ENCODE results near the gene FGF18. TPM values are rescaled to one million over a fixed set of nuclear protein-coding genes. Genes with fewer than 3 reads are reported as not detected.

FGF18 gene
- total and polyA plus RNA-seq, 2 of the 4 experiments (the other 2 are of a cell fraction) = 0.15 TPM; not detected in 1

DNA sequence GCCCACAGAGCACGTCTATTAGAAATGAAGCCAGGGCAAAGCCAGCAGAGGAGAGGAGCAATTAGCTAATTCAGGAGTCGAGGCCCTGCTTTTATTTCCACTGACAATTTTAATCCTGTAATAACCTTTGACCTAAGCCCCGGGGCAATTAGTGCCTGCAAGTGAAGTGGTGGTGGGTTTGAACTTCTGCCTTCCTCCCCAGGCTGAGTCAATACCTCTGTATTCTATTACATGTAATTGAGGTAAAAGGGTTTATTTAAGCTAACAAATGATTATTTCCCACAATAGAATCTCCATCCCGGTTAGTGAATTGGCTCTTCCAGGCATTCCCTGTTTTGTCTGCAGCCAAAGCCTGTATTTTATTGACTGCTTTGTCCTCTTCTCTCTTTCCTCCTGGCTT is 49.9 kb downstream of the FGF18 start:
- H3K18ac ChIP-seq (ENCODE audit: low read depth, low read length) = no peak overlapping the region
- H2BK120ac ChIP-seq (ENCODE audit: low read depth, low read length) = no peak overlapping the region
- no peak overlapping the region for H4K91ac ChIP-seq (ENCODE audit: insufficient read depth, low read depth, low read length)
- no peak overlapping the region for H2AFZ ChIP-seq (replicated peaks; ENCODE audit: low read length, poor library complexity)
- H3K4me1 ChIP-seq (ENCODE audit: control insufficient read depth, insufficient read depth, low read length) = no peaks in the 10 kb centered on the region; the same call in 1 of the 2 replicates
- WGBS, 2 experiments (ENCODE audit: extremely low coverage in 2 of 2, insufficient read length in 1 of 2) = no CpG with 5 or more reads among the region's 4 CpGs
- H3K4me3 ChIP-seq (ENCODE audit: insufficient read depth, low read depth, low read length) = no peak overlapping the region
- no peak overlapping the region for H4K5ac ChIP-seq (ENCODE audit: low read depth, low read length)
- dilution Hi-C loops (cut with HindIII; ENCODE audit: low sequenced_read_pairs, unreplicated experiment) (no loop called here), in situ Hi-C loops (cut with MboI; ENCODE audit: low sequenced_read_pairs) (no loop called here), intact Hi-C loops (cut with micrococcal nuclease) (no loop called here)
- no peak overlapping the region for H3K4me2 ChIP-seq (ENCODE audit: low read depth, low read length)
- no peak overlapping the region for H2AK9ac ChIP-seq (replicated peaks; ENCODE audit: low read depth, low read length, poor library complexity)
- DNase-seq = no peak
- H3K14ac ChIP-seq (replicated peaks; ENCODE audit: low read depth, low read length) = no peak overlapping the region
- no peak for TF ChIP-seq POLR2A (IDR thresholded peaks at IDR 0.05; ENCODE audit: low read depth, low read length)
- TF ChIP-seq NFE2L2 (IDR thresholded peaks at IDR 0.05; ENCODE audit: low read depth, low read length) = no peak
- TF ChIP-seq CEBPB (IDR thresholded peaks at IDR 0.05; ENCODE audit: low read depth, low read length) = no peak
- ChIA-PET CTCF (no interaction called here), POLR2A (ENCODE audit: unreplicated experiment) (no interaction called here)
- H4K20me1 ChIP-seq (ENCODE audit: insufficient read depth, low read length) = no peaks in the 10 kb centered on the region
- no peak overlapping the region for H4K8ac ChIP-seq (ENCODE audit: low read depth in 2 of 2, low read length in 2 of 2)
- H2BK5ac ChIP-seq (ENCODE audit: low read depth, low read length, poor library complexity, severe bottlenecking) = no peak overlapping the region
- H3K56ac ChIP-seq (ENCODE audit: extremely low read depth, insufficient read depth, low read length) = no peak overlapping the region
- no peaks in the 10 kb centered on the region for H3K79me1 ChIP-seq (ENCODE audit: low read depth in 1 of 2, low read length in 2 of 2)
- no peak overlapping the region for H3K23ac ChIP-seq (ENCODE audit: low read depth, low read length)
- H3K9me1 ChIP-seq (ENCODE audit: insufficient read depth, low read length) = no peaks in the 10 kb centered on the region
- no peak overlapping the region for H2BK20ac ChIP-seq (ENCODE audit: low read depth, low read length)
- BruUV-seq (replicated peaks) = no TSS peak
- H2AK5ac ChIP-seq (ENCODE audit: low read depth, low read length) = no peak overlapping the region
- H3K27me3 ChIP-seq (ENCODE audit: control insufficient read depth, insufficient read depth, low read length) = peaks cover 12% of the 10 kb centered on the region
- H3K9me3 ChIP-seq (ENCODE audit: control insufficient read depth, insufficient read depth, low read length) = peaks cover 2% of the 10 kb centered on the region; the same call in 1 of the 2 replicates
- no peak overlapping the region for H3K4ac ChIP-seq (ENCODE audit: low read depth, low read length)
- no peak overlapping the region for H3K27ac ChIP-seq (ENCODE audit: insufficient read depth, low read length)
- no peak overlapping the region for H2BK15ac ChIP-seq (ENCODE audit: low read depth, low read length)
- H3K9ac ChIP-seq (ENCODE audit: low read depth, low read length) = no peak overlapping the region
- ATAC-seq (ENCODE audit: low read depth) = no peak
- no peaks in the 10 kb centered on the region for H3K36me3 ChIP-seq (ENCODE audit: control insufficient read depth, insufficient read depth, low read length)
